ENCODE data around the gene NAALADL2. TPM values are rescaled to one million over a fixed set of nuclear protein-coding genes. Genes with fewer than 3 reads are reported as not detected.

NAALADL2 gene
- total and polyA plus RNA-seq, 2 donors (not counting 1 experiment from before 2014, with no cell fraction given), result not detected

DNA sequence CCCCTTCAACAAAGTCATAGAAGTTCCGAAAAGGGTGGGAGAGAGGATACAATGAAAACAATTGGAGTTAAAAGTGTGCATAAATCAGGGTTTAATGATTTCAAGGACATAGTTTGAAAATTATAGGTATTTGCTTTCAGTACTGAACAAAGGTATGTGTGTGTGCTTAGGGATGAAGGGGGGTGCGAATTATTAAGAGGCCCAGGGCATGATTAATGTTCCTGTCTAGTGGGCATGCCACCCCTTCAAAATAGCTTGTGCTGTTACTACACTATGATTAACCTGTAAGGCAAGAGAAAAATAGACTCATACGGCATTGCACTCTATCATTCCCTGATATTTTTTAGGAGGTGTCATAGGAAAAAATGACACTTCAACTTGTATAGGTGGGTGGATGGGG, 731.6 kb downstream of the NAALADL2 start:
- Mint-ChIP-seq H3K9me3 (ENCODE audit: insufficient read depth) (no peaks in the 10 kb centered on the region), H3K4me1 (no peaks in the 10 kb centered on the region), H3K27ac (no peak overlapping the region), H3K27me3 (no peaks in the 10 kb centered on the region), H3K4me3 (no peak overlapping the region)
- no peak overlapping the region for H3K4me3 ChIP-seq (ENCODE audit: control extremely low read depth in 1 of 5, extremely low read depth in 1 of 5, insufficient read depth in 1 of 5, low read depth in 2 of 5, low read length in 4 of 5)
- no peak for ATAC-seq (ENCODE audit: low read depth)
- POLR2A ChIA-PET, result no interaction called here
- no peak overlapping the region for H2AFZ ChIP-seq (ENCODE audit: insufficient read depth, low read depth, low read length, poor library complexity, severe bottlenecking)
- TF ChIP-seq EZH2 (IDR thresholded peaks at IDR 0.05; ENCODE audit: borderline replicate concordance, insufficient read depth, low read depth, low read length, poor library complexity, severe bottlenecking), result no peak
- TF ChIP-seq, protein P1, sequence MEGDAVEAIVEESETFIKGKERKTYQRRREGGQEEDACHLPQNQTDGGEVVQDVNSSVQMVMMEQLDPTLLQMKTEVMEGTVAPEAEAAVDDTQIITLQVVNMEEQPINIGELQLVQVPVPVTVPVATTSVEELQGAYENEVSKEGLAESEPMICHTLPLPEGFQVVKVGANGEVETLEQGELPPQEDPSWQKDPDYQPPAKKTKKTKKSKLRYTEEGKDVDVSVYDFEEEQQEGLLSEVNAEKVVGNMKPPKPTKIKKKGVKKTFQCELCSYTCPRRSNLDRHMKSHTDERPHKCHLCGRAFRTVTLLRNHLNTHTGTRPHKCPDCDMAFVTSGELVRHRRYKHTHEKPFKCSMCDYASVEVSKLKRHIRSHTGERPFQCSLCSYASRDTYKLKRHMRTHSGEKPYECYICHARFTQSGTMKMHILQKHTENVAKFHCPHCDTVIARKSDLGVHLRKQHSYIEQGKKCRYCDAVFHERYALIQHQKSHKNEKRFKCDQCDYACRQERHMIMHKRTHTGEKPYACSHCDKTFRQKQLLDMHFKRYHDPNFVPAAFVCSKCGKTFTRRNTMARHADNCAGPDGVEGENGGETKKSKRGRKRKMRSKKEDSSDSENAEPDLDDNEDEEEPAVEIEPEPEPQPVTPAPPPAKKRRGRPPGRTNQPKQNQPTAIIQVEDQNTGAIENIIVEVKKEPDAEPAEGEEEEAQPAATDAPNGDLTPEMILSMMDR (IDR thresholded peaks at IDR 0.05), result no peak
- no peaks in the 10 kb centered on the region for H4K20me1 ChIP-seq (ENCODE audit: control insufficient read depth, insufficient read depth, low read length, poor library complexity, severe bottlenecking)
- no peaks in the 10 kb centered on the region for H3K79me2 ChIP-seq (ENCODE audit: control insufficient read depth, insufficient read depth, low read length)
- H3K27me3 ChIP-seq (replicated peaks in 1 of 4; ENCODE audit: control extremely low read depth in 1 of 4, control insufficient read depth in 3 of 4, insufficient read depth in 4 of 4, low read length in 3 of 4), result no peaks in the 10 kb centered on the region
- no peaks in the 10 kb centered on the region for H3K9me3 ChIP-seq (ENCODE audit: control extremely low read depth in 1 of 3, control insufficient read depth in 2 of 3, insufficient read depth in 1 of 3, low read length in 2 of 3)
- intact Hi-C loops (cut with micrococcal nuclease), result no loop called here
- 86% methylated on average over 1 of the region's 3 CpGs for WGBS (ENCODE audit: insufficient coverage)
- no peaks in the 10 kb centered on the region for H3K4me1 ChIP-seq (ENCODE audit: control insufficient read depth in 2 of 2, insufficient read depth in 2 of 2, low read length in 2 of 2)
- no peak for DNase-seq
- no peak overlapping the region for H3K27ac ChIP-seq (ENCODE audit: low read length in 2 of 2)
- no peaks in the 10 kb centered on the region for H3K36me3 ChIP-seq (replicated peaks in 1 of 2; ENCODE audit: control extremely low read depth in 1 of 2, control insufficient read depth in 1 of 2, extremely low read depth in 1 of 2, insufficient read depth in 2 of 2, low read length in 1 of 2)
- CTCF ChIA-PET, result no interaction called here
- no peak overlapping the region for H3K9ac ChIP-seq (ENCODE audit: low read length)
- no peak overlapping the region for H3K4me2 ChIP-seq (replicated peaks; ENCODE audit: low read depth, low read length, poor library complexity, severe bottlenecking)

DNA sequence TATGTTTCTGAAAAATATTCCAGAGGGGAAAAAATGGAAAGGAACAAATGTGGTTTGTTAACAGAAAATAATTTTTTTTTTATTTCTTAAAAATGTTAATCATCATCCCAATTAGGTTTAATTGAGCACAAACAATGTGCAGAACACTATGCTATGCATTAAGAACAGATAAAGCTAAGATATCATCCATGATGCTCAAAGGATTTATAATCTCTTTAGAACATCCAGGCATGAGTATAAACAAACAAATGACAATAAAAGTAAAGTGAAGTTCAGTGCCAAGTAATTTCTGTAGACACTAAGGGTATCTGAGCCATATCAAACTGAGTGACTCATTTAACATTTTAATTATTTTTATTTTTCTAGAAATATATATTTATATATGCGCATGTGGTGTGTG, 732.2 kb downstream of the NAALADL2 start:
- H3K4me2 ChIP-seq (replicated peaks; ENCODE audit: low read depth, low read length, poor library complexity, severe bottlenecking), result no peak overlapping the region
- Mint-ChIP-seq H3K27me3 (no peaks in the 10 kb centered on the region), H3K4me3 (no peak overlapping the region), H3K9me3 (ENCODE audit: insufficient read depth) (no peaks in the 10 kb centered on the region), H3K4me1 (no peaks in the 10 kb centered on the region), H3K27ac (no peak overlapping the region)
- no peak overlapping the region for H2AFZ ChIP-seq (ENCODE audit: insufficient read depth, low read depth, low read length, poor library complexity, severe bottlenecking)
- ChIA-PET CTCF (no interaction called here), POLR2A (no interaction called here)
- no peaks in the 10 kb centered on the region for H3K79me2 ChIP-seq (ENCODE audit: control insufficient read depth, insufficient read depth, low read length)
- no peaks in the 10 kb centered on the region for H3K9me3 ChIP-seq (ENCODE audit: control extremely low read depth in 1 of 3, control insufficient read depth in 2 of 3, insufficient read depth in 1 of 3, low read length in 2 of 3)
- H3K4me3 ChIP-seq (ENCODE audit: control extremely low read depth in 1 of 5, extremely low read depth in 1 of 5, insufficient read depth in 1 of 5, low read depth in 2 of 5, low read length in 4 of 5), result no peak overlapping the region
- no peak overlapping the region for H3K27ac ChIP-seq (ENCODE audit: low read length in 2 of 2)
- H3K36me3 ChIP-seq (replicated peaks in 1 of 2; ENCODE audit: control extremely low read depth in 1 of 2, control insufficient read depth in 1 of 2, extremely low read depth in 1 of 2, insufficient read depth in 2 of 2, low read length in 1 of 2), result no peaks in the 10 kb centered on the region
- DNase-seq (no peak), ATAC-seq (ENCODE audit: low read depth) (no peak)
- no peaks in the 10 kb centered on the region for H4K20me1 ChIP-seq (ENCODE audit: control insufficient read depth, insufficient read depth, low read length, poor library complexity, severe bottlenecking)
- H3K27me3 ChIP-seq (replicated peaks in 1 of 4; ENCODE audit: control extremely low read depth in 1 of 4, control insufficient read depth in 3 of 4, insufficient read depth in 4 of 4, low read length in 3 of 4), result no peaks in the 10 kb centered on the region
- intact Hi-C loops (cut with micrococcal nuclease), result no loop called here
- no peak overlapping the region for H3K9ac ChIP-seq (ENCODE audit: low read length)
- no CpG with 5 or more reads among the region's 1 CpG for WGBS (ENCODE audit: insufficient coverage)
- TF ChIP-seq, protein P1 (IDR thresholded peaks at IDR 0.05), result no peak
- no peak for TF ChIP-seq EZH2 (IDR thresholded peaks at IDR 0.05; ENCODE audit: borderline replicate concordance, insufficient read depth, low read depth, low read length, poor library complexity, severe bottlenecking)
- no peaks in the 10 kb centered on the region for H3K4me1 ChIP-seq (ENCODE audit: control insufficient read depth in 2 of 2, insufficient read depth in 2 of 2, low read length in 2 of 2)

All from B cell (primary cell).